Neuronal stem cell (in vitro differentiated cells): ENCODE results near the gene BRPF3.

Source experiments
- DNase-seq: peaks from one replicate; pipeline ENCODE4 v3.0.0-alpha.2; 2013; ENCODE audit warnings: low spot score
- H2AFZ ChIP-seq: one replicate; pipeline ENCODE4 v1.6.1; 2013; ENCODE audit warnings: mild to moderate bottlenecking, low read length, inconsistent platforms
- H2AK5ac ChIP-seq: 2 replicates; pipeline ENCODE4 v1.6.1; 2013; ENCODE audit warnings: low read depth, mild to moderate bottlenecking, inconsistent platforms, low read length, moderate library complexity, mixed read lengths
- H2BK120ac ChIP-seq: 2 replicates; pipeline ENCODE4 v1.6.1; 2013; ENCODE audit warnings: low read depth, mild to moderate bottlenecking, inconsistent platforms, low read length, moderate library complexity, mixed read lengths
- H2BK12ac ChIP-seq: one replicate; pipeline ENCODE4 v1.6.1; 2013; ENCODE audit warnings: low read length, inconsistent platforms
- H2BK15ac ChIP-seq: 2 replicates; pipeline ENCODE4 v1.6.1; 2013; ENCODE audit warnings: mild to moderate bottlenecking, low read length, inconsistent platforms, mixed read lengths
- H2BK5ac ChIP-seq: one replicate; pipeline ENCODE4 v1.6.1; 2013; ENCODE audit warnings: inconsistent platforms, mild to moderate bottlenecking, low read length, moderate library complexity
- H3K14ac ChIP-seq: one replicate; pipeline ENCODE4 v1.6.1; 2013; ENCODE audit warnings: low read length, inconsistent platforms
- H3K18ac ChIP-seq: 2 replicates; pipeline ENCODE4 v1.6.1; 2013; ENCODE audit warnings: low read length, inconsistent platforms
- H3K23ac ChIP-seq: 2 replicates; pipeline ENCODE4 v1.6.1; 2013; ENCODE audit warnings: low read depth, mild to moderate bottlenecking, mixed read lengths, low read length, inconsistent platforms; ENCODE audit not compliant: poor library complexity
- H3K27ac ChIP-seq: replicated peaks from 3 replicates; pipeline ENCODE4 v1.5.1; 2013; ENCODE audit warnings: low read length, inconsistent platforms
- H3K27me3 ChIP-seq, 3 experiments: 2 replicates each; pipeline ENCODE4 v1.6.1; 2013; ENCODE audit warnings: low read length in 3 of 3, mild to moderate bottlenecking in 2 of 3, inconsistent platforms in 1 of 3, low read depth in 1 of 3, mixed read lengths in 1 of 3, moderate library complexity in 1 of 3; ENCODE audit not compliant: control insufficient read depth in 3 of 3, insufficient read depth in 3 of 3
- H3K36me3 ChIP-seq, 2 donors: replicated peaks in 1 of 2; 2 replicates each; pipeline ENCODE4 v1.6.1; 2013; ENCODE audit warnings: low read length in 2 of 2; ENCODE audit not compliant: control insufficient read depth in 2 of 2, insufficient read depth in 2 of 2
- H3K4ac ChIP-seq: 2 replicates; pipeline ENCODE4 v1.6.1; 2013; ENCODE audit warnings: inconsistent platforms, mild to moderate bottlenecking, low read length, moderate library complexity
- H3K4me1 ChIP-seq, 2 donors: 1 replicate in 1 of 2; 2 replicates in 1 of 2; pipeline ENCODE4 v1.6.1; 2013; ENCODE audit warnings: low read length in 2 of 2, low read depth in 1 of 2; ENCODE audit not compliant: control insufficient read depth in 2 of 2, insufficient read depth in 1 of 2
- H3K4me2 ChIP-seq: one replicate; pipeline ENCODE4 v1.6.1; 2013; ENCODE audit warnings: mild to moderate bottlenecking, low read length, inconsistent platforms; ENCODE audit not compliant: insufficient read depth, poor library complexity, severe bottlenecking
- H3K4me3 ChIP-seq, 2 donors: 2 replicates each; pipeline ENCODE4 v1.5.1; 2013; ENCODE audit warnings: low read length in 2 of 2, mild to moderate bottlenecking in 2 of 2, inconsistent platforms in 1 of 2, moderate library complexity in 1 of 2
- H3K79me1 ChIP-seq: one replicate; pipeline ENCODE4 v1.6.1; 2013; ENCODE audit warnings: low read depth, mild to moderate bottlenecking, inconsistent platforms, low read length, moderate library complexity
- H3K9ac ChIP-seq: one replicate; pipeline ENCODE4 v1.6.1; 2013; ENCODE audit warnings: mild to moderate bottlenecking, low read depth, low read length, inconsistent platforms; ENCODE audit not compliant: poor library complexity
- H3K9me3 ChIP-seq, 2 donors: replicated peaks in 1 of 2; 2 replicates each; pipeline versions ENCODE3 to v1.6.1; 2013; ENCODE audit warnings: low read length in 2 of 2, mild to moderate bottlenecking in 2 of 2, inconsistent platforms in 1 of 2, low read depth in 1 of 2, mixed read lengths in 1 of 2, moderate library complexity in 1 of 2; ENCODE audit not compliant: control insufficient read depth in 2 of 2, insufficient read depth in 1 of 2
- H4K8ac ChIP-seq: one replicate; pipeline ENCODE4 v1.6.1; 2013; ENCODE audit warnings: low read depth, mild to moderate bottlenecking, inconsistent platforms, low read length, moderate library complexity
- H4K91ac ChIP-seq: one replicate; pipeline ENCODE4 v1.6.1; 2013; ENCODE audit warnings: low read length, low read depth, mild to moderate bottlenecking, inconsistent platforms; ENCODE audit not compliant: poor library complexity
- whole genome bisulfite sequencing, 2 donors: extraction: QIAGEN DNeasy Blood & Tissue Kit; methylation state at CpG; one replicate each; pipeline ENCODE4 v1.1.7; 2013; ENCODE audit warnings: missing lambda C conversion rate in 2 of 2, mixed read lengths in 1 of 2; ENCODE audit not compliant: insufficient read length in 2 of 2, insufficient replicate concordance in 1 of 2; ENCODE audit errors: extremely low coverage in 2 of 2; 5-methylcytosine and 5-hydroxymethylcytosine counted together

Gene BRPF3

GRCh38 chr6:36235309-36235708 is 38.8 kb downstream of the BRPF3 start:
- Histone ChIP-seq H3K23ac (no peak overlapping the region), H3K9me3 (peaks cover 0 to 2% of the 10 kb centered on the region in 2 donors), H2BK12ac (no peak overlapping the region), H3K9ac (no peak overlapping the region), H2BK120ac (no peak overlapping the region), H2AFZ (no peak overlapping the region), H3K36me3 (peaks cover 19 to 34% of the 10 kb centered on the region in 2 donors), H2BK15ac (no peak overlapping the region), H3K27ac (no peak overlapping the region), H3K4ac (no peak overlapping the region), H3K4me3 (no peak overlapping the region), H3K4me2 (no peak overlapping the region), H3K79me1 (no peaks in the 10 kb centered on the region), H2BK5ac (no peak overlapping the region), H4K8ac (no peak overlapping the region), H3K27me3 (no peaks in the 10 kb centered on the region), H3K18ac (no peak overlapping the region), H3K14ac (no peak overlapping the region), H4K91ac (no peak overlapping the region), H2AK5ac (no peak overlapping the region), H3K4me1 (no peaks in the 10 kb centered on the region)
- DNase-seq, result no peak
- WGBS, 2 donors, result no CpG with 5 or more reads among the region's 3 CpGs

- Histone ChIP-seq H2BK120ac (no peak overlapping the region), H3K23ac (peak overlapping the region; percentile 10), H3K9me3 (peaks cover 0 to 2% of the 10 kb centered on the region in 2 donors), H2AFZ (no peak overlapping the region), H3K18ac (no peak overlapping the region), H3K4ac (no peak overlapping the region), H3K36me3 (peaks cover 14 to 28% of the 10 kb centered on the region in 2 donors), H3K27ac (no peak overlapping the region), H2BK15ac (no peak overlapping the region), H4K8ac (no peak overlapping the region), H3K4me1 (no peaks in the 10 kb centered on the region), H3K27me3 (no peaks in the 10 kb centered on the region), H2BK5ac (no peak overlapping the region), H2BK12ac (no peak overlapping the region), H3K9ac (no peak overlapping the region), H3K4me3 (no peak overlapping the region), H3K79me1 (no peaks in the 10 kb centered on the region), H3K4me2 (no peak overlapping the region), H4K91ac (no peak overlapping the region), H2AK5ac (no peak overlapping the region), H3K14ac (no peak overlapping the region)
- no CpG with 5 or more reads among the region's 17 CpGs for WGBS, 2 donors
- DNase-seq, result no peak
Observed at GRCh38 chr6:36235862-36236261, 39.3 kb downstream of the BRPF3 start.

DNA sequence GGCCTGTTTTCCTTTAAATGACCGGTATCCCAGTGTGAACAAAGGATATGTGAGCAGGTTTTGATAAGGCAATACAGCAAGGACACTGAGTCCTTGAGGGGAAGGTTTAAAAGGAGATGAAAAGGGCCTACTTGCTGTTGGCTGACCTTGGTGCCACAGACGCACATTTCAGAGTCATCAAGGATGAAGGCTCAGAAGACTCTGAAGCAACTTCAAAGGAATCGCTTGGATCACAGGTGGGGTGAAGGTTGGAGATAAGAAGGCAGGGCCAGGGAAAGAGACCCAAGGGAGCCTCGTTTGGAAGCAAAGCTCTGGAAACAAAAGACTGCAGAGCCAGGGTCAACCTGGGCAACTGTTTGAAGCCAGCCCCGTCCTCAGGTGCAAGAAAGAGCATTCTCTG is 43.2 kb downstream of the BRPF3 start:
- no peak overlapping the region for H2BK120ac ChIP-seq
- H2BK15ac ChIP-seq, result no peak overlapping the region
- H3K27me3 ChIP-seq, result no peaks in the 10 kb centered on the region
- H2AFZ ChIP-seq, result no peak overlapping the region
- no peak overlapping the region for H3K9ac ChIP-seq
- no peaks in the 10 kb centered on the region for H3K36me3 ChIP-seq
- H3K4me2 ChIP-seq, result no peak overlapping the region
- no CpG with 5 or more reads among the region's 5 CpGs for WGBS, 2 donors
- no peak overlapping the region for H3K4me3 ChIP-seq
- no peak overlapping the region for H2AK5ac ChIP-seq
- H3K23ac ChIP-seq, result no peak overlapping the region
- H3K4me1 ChIP-seq, result peaks cover 6 to 18% of the 10 kb centered on the region in 2 donors
- no peak for DNase-seq
- no peak overlapping the region for H2BK12ac ChIP-seq
- H4K91ac ChIP-seq, result no peak overlapping the region
- no peak overlapping the region for H2BK5ac ChIP-seq
- H3K18ac ChIP-seq, result no peak overlapping the region
- no peak overlapping the region for H3K27ac ChIP-seq
- H3K79me1 ChIP-seq, result no peaks in the 10 kb centered on the region
- peaks cover 0 to 2% of the 10 kb centered on the region in 2 donors for H3K9me3 ChIP-seq
- no peak overlapping the region for H4K8ac ChIP-seq
- no peak overlapping the region for H3K14ac ChIP-seq
- H3K4ac ChIP-seq, result no peak overlapping the region

DNA sequence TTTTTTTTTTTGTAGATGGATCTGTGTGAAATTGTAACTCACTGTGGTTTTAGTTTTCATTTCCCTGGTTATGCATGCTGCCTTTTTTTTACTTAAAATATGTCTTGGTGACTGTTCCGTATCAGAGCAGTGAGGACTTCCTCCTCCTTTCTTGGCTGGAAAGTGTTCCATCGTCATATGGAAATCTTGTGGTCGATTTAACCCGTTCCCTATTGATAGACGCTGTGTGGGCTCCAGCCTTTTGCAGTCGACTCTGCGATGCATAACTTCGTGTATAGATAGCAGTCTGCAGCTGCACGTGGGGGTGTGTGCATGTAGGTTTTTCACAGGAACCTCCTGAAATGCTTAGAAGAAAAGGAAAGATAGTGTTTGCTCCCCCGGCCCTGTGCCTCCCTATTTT is 45.2 kb downstream of the BRPF3 start:
- H2BK15ac ChIP-seq, result no peak overlapping the region
- H3K4ac ChIP-seq, result no peak overlapping the region
- peak overlapping the region; percentile 81 for H2AFZ ChIP-seq
- H3K9me3 ChIP-seq, result peaks cover 0 to 2% of the 10 kb centered on the region in 2 donors
- H2AK5ac ChIP-seq, result no peak overlapping the region
- no peak overlapping the region for H3K14ac ChIP-seq
- no peaks in the 10 kb centered on the region for H3K36me3 ChIP-seq
- DNase-seq, result no peak
- no peak overlapping the region for H3K18ac ChIP-seq
- no peak overlapping the region for H3K27ac ChIP-seq
- H2BK5ac ChIP-seq, result no peak overlapping the region
- no CpG with 5 or more reads among the region's 10 CpGs for WGBS, 2 donors
- no peaks in the 10 kb centered on the region for H3K79me1 ChIP-seq
- H3K27me3 ChIP-seq, result no peaks in the 10 kb centered on the region
- H2BK120ac ChIP-seq, result no peak overlapping the region
- H2BK12ac ChIP-seq, result no peak overlapping the region
- H3K4me3 ChIP-seq, result no peak overlapping the region
- H3K23ac ChIP-seq, result no peak overlapping the region
- H4K91ac ChIP-seq, result no peak overlapping the region
- no peak overlapping the region for H3K9ac ChIP-seq
- H3K4me1 ChIP-seq, result peaks cover 14 to 23% of the 10 kb centered on the region in 2 donors
- no peak overlapping the region for H4K8ac ChIP-seq
- no peak overlapping the region for H3K4me2 ChIP-seq
